HCT116 (cell line): Measurements from ENCODE around the gene SERINC4.

Experiments used
- ATF3 ChIP-seq: IDR thresholded peaks from 2 replicates; pipeline ENCODE4 v1.6.1; 2012
- CBX3 ChIP-seq: IDR thresholded peaks from 2 replicates; pipeline ENCODE4 v1.6.1; 2012; ENCODE audit warnings: low read depth
- EZH2 ChIP-seq: fragments of 200-600 bp; sonication (generic); IDR thresholded peaks from 2 replicates; pipeline ENCODE4 v1.6.1; 2017; ENCODE audit warnings: antibody characterized with exemption, mixed run types
- POLR2A ChIP-seq: IDR thresholded peaks from 2 replicates; pipeline ENCODE4 v1.7.0; 2011; ENCODE audit warnings: borderline replicate concordance; ENCODE audit not compliant: insufficient read depth, insufficient read length; ENCODE audit errors: extremely low read depth
- POLR2AphosphoS5 ChIP-seq: IDR thresholded peaks from 2 replicates; pipeline ENCODE4 v1.6.1; 2011; ENCODE audit warnings: mild to moderate bottlenecking, low read depth, low read length, moderate library complexity
- TCF7L2 ChIP-seq: IDR thresholded peaks from 2 replicates; pipeline ENCODE4 v1.7.0; 2011; ENCODE audit warnings: borderline replicate concordance, inconsistent platforms; ENCODE audit not compliant: insufficient read depth, insufficient read length; ENCODE audit errors: extremely low read depth
- ZNF274 ChIP-seq: fragments of 200-500 bp; sonication (Bioruptor generic); IDR thresholded peaks from 2 replicates; pipeline ENCODE4 v1.6.1; 2014; ENCODE audit warnings: mild to moderate bottlenecking, low read depth, low read length, inconsistent platforms
- TF ChIP-seq, protein P1 (sequence below), 3 experiments: fragments of 200-600 bp in 1 of 3; sonication (generic) in 1 of 3; IDR thresholded peaks in 2 of 3; conservative IDR thresholded peaks in 1 of 3; 2 replicates each; pipeline ENCODE4 v1.5.1; 2012 to 2017; ENCODE audit warnings: low read depth in 2 of 3, low read length in 2 of 3, antibody characterized with exemption in 1 of 3, borderline replicate concordance in 1 of 3, control low read depth in 1 of 3, mild to moderate bottlenecking in 1 of 3, mixed read lengths in 1 of 3, mixed run types in 1 of 3, moderate library complexity in 1 of 3; ENCODE audit not compliant: insufficient read depth in 1 of 3
- TF ChIP-seq, protein P2 (sequence below): IDR thresholded peaks from 2 replicates; pipeline ENCODE4 v1.6.1; 2012

GRCh38 chr15:43793647-43794046 is 6.4 kb downstream of the SERINC4 start:
- TF ChIP-seq, protein P1, sequence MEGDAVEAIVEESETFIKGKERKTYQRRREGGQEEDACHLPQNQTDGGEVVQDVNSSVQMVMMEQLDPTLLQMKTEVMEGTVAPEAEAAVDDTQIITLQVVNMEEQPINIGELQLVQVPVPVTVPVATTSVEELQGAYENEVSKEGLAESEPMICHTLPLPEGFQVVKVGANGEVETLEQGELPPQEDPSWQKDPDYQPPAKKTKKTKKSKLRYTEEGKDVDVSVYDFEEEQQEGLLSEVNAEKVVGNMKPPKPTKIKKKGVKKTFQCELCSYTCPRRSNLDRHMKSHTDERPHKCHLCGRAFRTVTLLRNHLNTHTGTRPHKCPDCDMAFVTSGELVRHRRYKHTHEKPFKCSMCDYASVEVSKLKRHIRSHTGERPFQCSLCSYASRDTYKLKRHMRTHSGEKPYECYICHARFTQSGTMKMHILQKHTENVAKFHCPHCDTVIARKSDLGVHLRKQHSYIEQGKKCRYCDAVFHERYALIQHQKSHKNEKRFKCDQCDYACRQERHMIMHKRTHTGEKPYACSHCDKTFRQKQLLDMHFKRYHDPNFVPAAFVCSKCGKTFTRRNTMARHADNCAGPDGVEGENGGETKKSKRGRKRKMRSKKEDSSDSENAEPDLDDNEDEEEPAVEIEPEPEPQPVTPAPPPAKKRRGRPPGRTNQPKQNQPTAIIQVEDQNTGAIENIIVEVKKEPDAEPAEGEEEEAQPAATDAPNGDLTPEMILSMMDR (IDR thresholded peaks at IDR 0.05 in 2 of 3, conservative IDR thresholded peaks at IDR 0.05 in 1 of 3; ENCODE audit: borderline replicate concordance in 1 of 3, insufficient read depth in 1 of 3, low read depth in 2 of 3, low read length in 2 of 3) = no peak
- TF ChIP-seq POLR2A = no peak
- TF ChIP-seq EZH2 = no peak
- TF ChIP-seq ZNF274 = no peak
- TF ChIP-seq POLR2AphosphoS5 = no peak
- TF ChIP-seq TCF7L2 = no peak
- no peak for TF ChIP-seq CBX3
- TF ChIP-seq, protein P2, sequence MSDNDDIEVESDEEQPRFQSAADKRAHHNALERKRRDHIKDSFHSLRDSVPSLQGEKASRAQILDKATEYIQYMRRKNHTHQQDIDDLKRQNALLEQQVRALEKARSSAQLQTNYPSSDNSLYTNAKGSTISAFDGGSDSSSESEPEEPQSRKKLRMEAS = no peak
- no peak for TF ChIP-seq ATF3
